HuH-7.5 (cell line): Measurements from ENCODE around the gene SSTR4.

Experiments
- DNase-seq: peaks from one replicate; pipeline ENCODE4 v3.0.0; 2011; ENCODE audit warnings: low spot score

SSTR4 gene

DNA sequence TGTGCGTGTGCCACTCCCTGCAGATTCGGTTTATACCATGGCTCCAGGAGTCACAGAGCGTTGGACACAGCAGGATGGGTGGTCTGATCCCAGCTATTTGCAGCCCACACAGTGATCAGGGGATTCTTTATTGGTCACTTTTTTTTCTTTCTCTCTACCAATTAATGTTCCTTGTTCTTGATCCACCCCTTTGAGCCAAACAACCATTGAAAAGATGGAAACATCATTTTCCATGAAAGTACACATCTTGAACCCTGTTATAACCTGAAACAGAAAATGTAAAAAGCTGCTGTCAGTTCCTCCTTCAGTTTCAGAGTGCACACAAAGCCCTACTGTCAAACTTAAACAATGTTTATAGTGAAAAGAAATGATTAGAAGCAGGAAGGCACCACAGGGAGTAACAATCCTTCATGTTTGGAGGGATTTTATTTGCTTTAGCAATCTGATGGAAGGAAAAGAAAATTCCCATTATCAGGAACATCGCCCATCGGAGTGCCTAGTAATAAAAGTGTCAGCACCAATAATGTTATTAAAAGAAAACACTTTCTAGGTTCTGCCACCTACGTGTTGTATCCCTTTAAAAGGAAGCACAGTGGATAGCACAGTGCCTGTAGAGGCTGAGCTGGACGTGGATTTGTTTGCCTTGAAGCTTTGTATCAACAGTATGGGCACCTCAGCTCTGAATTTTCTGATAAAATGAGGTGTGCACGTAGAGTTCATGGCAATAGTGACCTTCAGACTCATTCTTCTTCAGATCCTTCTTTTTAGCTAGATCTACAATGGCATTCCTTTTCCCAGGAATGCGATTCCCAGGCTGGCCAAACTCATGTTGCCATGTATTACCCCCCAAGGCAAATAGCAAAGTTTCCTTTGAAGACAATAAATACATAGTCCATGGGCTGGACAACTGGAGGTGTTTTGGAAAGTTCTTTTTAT lies 30.4 kb downstream of the SSTR4 start:
- no peak for DNase-seq

GRCh38 chr20:23066772-23067171 lies 31.7 kb downstream of the SSTR4 start:
- DNase-seq: no peak

- no peak for DNase-seq
Measured at GRCh38 chr20:23068283-23068682, 33.2 kb downstream of the SSTR4 start.

DNA sequence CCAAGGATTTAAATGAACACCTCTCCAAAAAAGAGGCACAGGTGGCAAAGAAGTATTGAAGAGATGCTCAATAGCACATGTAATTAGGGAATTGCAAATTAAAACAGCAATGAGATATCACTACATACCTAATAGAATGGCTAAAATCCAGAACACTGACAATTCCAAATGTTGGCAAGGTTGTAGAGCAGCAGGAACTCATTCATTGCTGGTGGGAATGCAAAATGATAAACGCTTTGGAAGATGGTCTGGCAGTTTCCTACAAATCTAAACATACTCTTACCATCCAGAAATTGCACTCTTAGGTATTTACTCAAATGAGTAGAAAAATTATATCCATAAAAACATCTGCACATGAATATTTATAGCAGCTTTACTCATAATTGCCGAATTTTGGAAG lies 34.0 kb downstream of the SSTR4 start:
- no peak for DNase-seq

GRCh38 chr20:23071398-23071797 lies 36.3 kb downstream of the SSTR4 start:
- no peak for DNase-seq

DNA sequence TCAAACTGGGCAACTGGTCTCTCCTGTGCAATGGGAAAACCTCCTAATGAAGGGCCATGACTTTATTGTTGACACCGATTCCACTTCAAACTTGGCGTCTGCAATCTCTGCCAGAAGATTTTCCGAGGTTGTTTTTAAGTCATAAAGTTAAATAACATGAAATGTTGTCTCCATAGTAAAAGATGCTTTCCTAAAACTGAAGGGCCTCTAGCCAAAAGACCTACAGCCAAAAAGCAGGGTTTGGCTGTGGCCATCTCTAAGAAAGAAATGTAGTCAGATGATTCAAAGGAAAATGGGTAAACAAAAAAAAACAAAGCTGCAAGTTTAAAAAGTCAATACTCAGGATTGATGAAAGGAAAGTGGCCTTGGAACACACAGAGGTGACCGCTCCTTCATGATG lies 36.9 kb downstream of the SSTR4 start:
- DNase-seq: no peak

GRCh38 chr20:23072892-23073586 lies 37.9 kb downstream of the SSTR4 start:
- no peak for DNase-seq

DNA sequence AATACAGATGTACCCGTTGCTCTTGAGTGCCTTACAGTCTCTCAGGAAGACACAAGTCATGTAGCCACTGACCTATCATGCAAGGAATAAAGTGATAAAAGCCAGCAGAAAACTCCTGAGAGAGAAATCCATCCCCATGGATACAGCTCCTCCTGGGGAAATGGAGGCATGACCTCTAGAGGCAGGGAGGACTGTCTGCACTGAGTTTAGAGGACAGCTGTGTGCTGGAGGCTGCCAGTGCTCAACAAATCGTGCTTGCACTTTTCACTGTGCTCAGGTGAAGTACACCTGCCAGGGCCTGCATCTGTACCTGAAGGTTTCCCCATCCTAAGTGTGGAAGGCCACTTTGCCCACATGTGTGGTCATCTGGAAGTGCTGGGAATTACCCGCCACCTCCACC lies 38.9 kb downstream of the SSTR4 start:
- no peak for DNase-seq

DNA sequence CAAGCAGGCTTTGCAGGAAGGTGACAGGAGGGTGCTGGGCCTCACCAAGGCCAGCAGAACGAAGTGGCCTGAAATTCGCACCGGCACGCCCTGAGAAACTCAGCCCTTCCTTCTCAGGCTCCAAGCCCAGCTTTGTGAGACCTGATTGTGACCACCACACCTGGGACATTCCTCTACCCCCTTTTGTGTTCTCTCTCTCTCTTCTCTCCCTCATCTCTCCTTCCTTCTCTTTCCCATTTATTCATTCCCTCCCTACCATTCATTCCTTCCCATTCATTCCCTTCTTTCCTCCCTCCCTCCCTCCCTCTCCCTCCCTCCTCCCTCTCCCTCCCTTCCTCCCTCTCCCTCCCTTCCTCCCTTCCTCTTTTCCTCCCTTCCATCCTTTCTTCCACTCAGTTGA lies 42.2 kb downstream of the SSTR4 start:
- DNase-seq: no peak

- no peak for DNase-seq
Measured at GRCh38 chr20:23078351-23079015, 43.4 kb downstream of the SSTR4 start.

- DNase-seq: peak; percentile 28
Measured at GRCh38 chr20:23079016-23079351, 43.9 kb downstream of the SSTR4 start.

DNA sequence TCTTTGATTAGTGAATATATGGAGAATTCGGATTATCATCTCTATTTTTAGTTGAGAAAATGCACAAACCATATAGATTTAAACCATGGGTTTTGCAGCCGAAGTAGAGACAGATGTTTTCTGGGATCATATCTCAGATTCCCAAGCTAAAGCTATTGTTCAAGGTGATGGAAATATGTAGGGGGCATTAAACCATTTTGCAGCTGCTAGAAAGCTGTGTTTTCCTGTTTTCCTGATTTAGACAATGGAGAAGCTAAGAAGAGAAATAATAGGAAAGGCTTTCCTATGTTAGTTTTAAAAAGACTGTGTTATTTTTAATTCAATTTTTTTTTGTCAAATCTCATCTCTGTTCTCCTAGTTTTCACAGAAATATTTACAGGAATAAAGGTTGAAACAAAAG lies 44.8 kb downstream of the SSTR4 start:
- DNase-seq: no peak

DNA sequence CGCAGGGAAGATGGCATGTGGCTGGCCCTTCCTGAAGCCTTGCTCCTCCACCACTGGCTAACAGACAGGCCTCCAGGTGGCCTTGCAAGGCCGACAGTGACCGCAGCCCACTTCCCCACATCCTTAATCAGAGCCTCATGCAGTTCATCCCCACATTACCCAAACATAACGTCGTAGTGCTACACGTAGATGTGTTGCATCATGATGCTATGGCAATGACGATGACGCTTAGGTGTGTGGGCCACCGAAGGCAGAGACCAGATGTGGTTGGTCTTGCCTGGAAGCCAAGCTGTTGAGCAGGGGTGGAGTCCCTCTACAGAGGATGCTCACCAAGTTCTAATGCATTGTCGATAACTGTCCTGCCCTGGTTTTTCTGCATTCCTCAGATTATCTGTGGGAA lies 45.4 kb downstream of the SSTR4 start:
- no peak for DNase-seq

DNA sequence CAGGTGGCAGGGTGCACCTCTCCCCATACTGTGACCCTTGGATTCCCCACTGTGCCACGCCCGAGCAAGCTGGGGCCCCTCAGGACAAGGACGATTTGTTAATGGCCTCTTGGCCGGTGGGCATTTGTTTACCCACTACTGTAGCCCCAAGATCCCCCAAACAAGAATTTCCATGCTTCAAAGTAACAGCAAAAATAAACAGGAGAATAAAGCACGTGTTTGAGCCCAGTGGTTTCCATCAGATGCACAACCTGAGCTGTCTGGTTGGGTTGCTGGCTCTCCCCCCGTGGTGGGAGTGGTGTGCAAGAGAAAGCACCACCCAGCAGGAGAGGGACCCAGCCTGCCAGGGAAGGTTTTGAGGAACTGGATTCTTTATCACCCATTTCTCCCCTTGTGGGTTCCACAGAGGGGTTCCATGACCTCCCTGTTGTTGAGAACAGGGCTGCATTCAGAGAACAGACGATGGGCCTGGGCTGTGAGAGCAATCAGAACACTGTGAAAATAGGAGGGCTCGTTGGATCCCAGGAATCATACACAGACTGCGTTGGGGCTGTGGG lies 46.2 kb downstream of the SSTR4 start:
- no peak for DNase-seq

- DNase-seq: no peak
Measured at GRCh38 chr20:23082846-23083552, 47.9 kb downstream of the SSTR4 start.

DNA sequence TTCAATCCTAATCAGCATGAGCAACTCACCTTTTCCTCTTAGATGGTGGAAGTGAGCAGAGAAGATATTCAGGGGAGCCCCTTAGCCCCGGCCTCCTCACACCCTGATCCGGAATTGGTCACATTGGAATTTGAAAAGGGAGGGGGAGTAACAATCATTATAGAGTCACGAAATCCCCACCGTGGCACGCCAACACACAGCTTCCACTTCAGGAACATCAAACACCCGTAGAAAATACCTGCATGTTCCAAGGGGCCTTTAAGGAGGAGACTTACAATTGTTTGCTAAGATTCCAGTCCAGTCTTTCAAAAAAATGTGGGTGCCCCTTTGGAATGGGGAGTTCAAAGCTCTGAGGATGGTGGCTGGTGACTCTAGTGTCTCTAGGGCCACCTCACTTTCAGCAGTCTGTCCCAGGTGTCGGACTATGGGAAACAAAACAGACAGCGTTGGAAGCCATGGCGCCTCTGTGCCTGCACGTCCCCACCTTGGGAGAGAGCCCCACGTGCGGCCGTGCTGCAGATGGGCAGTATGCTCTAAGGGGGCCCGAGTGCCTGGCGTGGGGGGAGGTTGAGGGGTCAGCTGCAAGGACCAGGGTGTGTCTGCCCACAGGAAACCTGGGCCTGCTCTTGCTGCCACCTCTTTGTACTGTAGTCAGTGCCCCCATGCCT lies 48.6 kb downstream of the SSTR4 start:
- no peak for DNase-seq

GRCh38 chr20:23084282-23084844 lies 49.3 kb downstream of the SSTR4 start:
- DNase-seq: no peak

DNA sequence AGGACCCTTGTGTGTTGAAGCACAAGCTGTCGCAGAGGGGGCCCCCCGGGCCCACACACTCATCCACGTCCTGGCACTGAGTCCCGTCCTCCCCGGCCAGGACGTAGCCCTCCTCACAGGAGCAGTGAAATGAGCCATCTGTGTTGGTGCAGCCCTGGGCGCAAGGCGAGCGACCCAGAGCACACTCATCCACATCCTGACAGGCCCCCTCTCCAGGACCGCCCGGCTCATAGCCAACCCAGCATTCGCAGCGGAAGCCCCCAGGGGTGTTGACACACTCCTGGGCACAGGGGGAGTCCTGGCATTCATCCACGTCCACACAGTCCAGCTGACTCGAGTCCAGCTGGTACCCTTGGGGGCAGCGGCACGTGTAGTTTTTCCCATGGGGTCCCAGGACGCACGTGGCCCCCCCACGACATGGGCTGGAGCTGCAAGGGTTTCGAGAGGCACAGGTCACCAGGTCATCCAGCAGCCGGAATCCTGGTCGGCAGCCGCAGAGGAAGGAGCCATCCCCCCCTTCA lies 49.8 kb downstream of the SSTR4 start:
- no peak for DNase-seq

- DNase-seq: no peak
Measured at GRCh38 chr20:23085436-23086055, 50.4 kb downstream of the SSTR4 start.

DNA sequence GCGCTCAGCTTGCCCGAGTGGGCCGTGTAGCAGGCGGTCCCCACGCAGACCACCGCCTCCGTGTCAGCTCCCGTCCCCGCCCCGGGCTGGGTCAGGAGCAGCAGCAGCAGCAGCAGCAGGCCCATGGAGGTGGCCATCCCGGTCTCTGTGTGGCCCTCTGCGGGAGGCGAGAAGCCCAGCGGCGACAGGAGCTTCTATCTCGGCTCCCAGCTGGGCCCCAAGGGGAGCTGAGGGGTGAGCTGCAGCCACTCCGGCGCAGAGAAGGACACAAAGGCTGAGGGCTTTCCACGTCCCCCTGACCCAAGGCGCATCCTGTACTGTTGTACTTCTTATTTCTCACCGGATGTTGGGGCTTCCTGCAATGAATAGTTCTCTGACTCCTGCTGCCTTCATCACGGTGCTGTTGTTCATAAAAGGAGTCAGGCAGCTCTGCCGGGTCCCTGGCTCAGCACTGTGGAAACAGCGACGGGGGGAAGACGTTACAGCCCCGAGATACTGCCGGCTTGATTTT lies 51.0 kb downstream of the SSTR4 start, which contains the start of gene CD93:
TSS of gene CD93 (minus strand) at position 269 of the 511 bp plus-strand sequence. CDS start at position 137, 132 bp downstream.
- DNase-seq: no peak
